Transverse colon (tissue), 4 donors: ENCODE measurements around the gene CDC25B. TPM values are rescaled to one million over a fixed set of nuclear protein-coding genes. Genes with fewer than 3 reads are reported as not detected.
A peak's percentile ranks its signal among the peaks of the same experiment; 100 is the strongest.

ENCODE experiments used
- DNase-seq: peaks from one replicate; pipeline ENCODE4 v3.0.0-alpha.2; 2019
- H3K27ac ChIP-seq, 4 donors: fragments of 200-600 bp; sonication (generic); 2 replicates each; pipeline ENCODE4 v1.5.1; 2016 to 2018; ENCODE audit warnings: inconsistent platforms in 4 of 4
- H3K27me3 ChIP-seq: fragments of 200-600 bp; sonication (generic); 2 replicates; pipeline ENCODE4 v1.5.1; 2017; ENCODE audit warnings: inconsistent platforms
- H3K36me3 ChIP-seq, 4 donors: fragments of 200-600 bp; sonication (generic); 2 replicates each; pipeline ENCODE4 v1.5.1; 2017 to 2019; ENCODE audit warnings: inconsistent platforms in 4 of 4
- H3K4me1 ChIP-seq, 4 donors: fragments of 200-600 bp; sonication (generic); 2 replicates each; pipeline ENCODE4 v1.5.1; 2017 to 2020; ENCODE audit warnings: inconsistent platforms in 4 of 4
- H3K4me3 ChIP-seq, 4 donors: fragments of 200-600 bp; sonication (generic); 1 replicate in 1 of 4; 2 replicates in 3 of 4; pipeline versions ENCODE4 v1.5.1 to v1.6.1; 2017 to 2019; ENCODE audit warnings: inconsistent platforms in 4 of 4
- H3K9me3 ChIP-seq, 2 donors: fragments of 200-600 bp; sonication (generic); 2 replicates each; pipeline ENCODE4 v1.5.1; 2017 to 2019; ENCODE audit warnings: inconsistent platforms in 2 of 2
- CTCF ChIP-seq, 5 experiments: fragments of 200-600 bp in 3 of 5; fragments of 450-650 bp in 2 of 5; sonication (generic) in 3 of 5; IDR thresholded peaks; 1 replicate in 2 of 5; 2 replicates in 3 of 5; pipeline ENCODE4 v1.5.1; 2016 to 2017; ENCODE audit warnings: antibody characterized with exemption in 5 of 5, inconsistent platforms in 3 of 5, mild to moderate bottlenecking in 2 of 5, moderate library complexity in 1 of 5
- EP300 ChIP-seq: sonication (generic); formaldehyde crosslinking; IDR thresholded peaks from one replicate; pipeline ENCODE4 v1.6.1; 2017; ENCODE audit warnings: antibody characterized with exemption, low read depth
- POLR2A ChIP-seq: fragments of 450-650 bp; IDR thresholded peaks from one replicate; pipeline ENCODE4 v1.6.1; 2016; ENCODE audit warnings: antibody characterized with exemption, mild to moderate bottlenecking, moderate library complexity
- POLR2AphosphoS5 ChIP-seq, 3 donors: sonication (generic); formaldehyde crosslinking; IDR thresholded peaks; one replicate each; pipeline ENCODE4 v1.6.1; 2016; ENCODE audit warnings: antibody characterized with exemption in 3 of 3
- WGBS, 2 donors: methylation state at CpG; one replicate each; pipeline ENCODE4 v1.1.5; 2018; ENCODE audit warnings: low coverage in 1 of 2; 5-methylcytosine and 5-hydroxymethylcytosine counted together
- in situ Hi-C, 4 donors: fragments of 200-750 bp; cut with MboI; loops; one replicate each; pipeline versions ENCODE4 v1.15.0 to v1.15.1; 2017; ENCODE audit warnings: low sequenced_read_pairs in 3 of 4, low pct_ligation_motif_present in 1 of 4, low pct_unique_long_range_greater_than_20kb in 1 of 4
- intact Hi-C: fragments of 100-400 bp; cut with DNase I; formaldehyde crosslinking; loops from one replicate; pipeline ENCODE4 v1.15.1; 2023; ENCODE audit warnings: low total_unique reads
- total RNA-seq, 4 donors: library from RNA; depleted of rRNA; stranded (reverse); fragments of >200 nt; gene quantifications; one replicate each; pipeline ENCODE4 v1.1.0, GENCODE V29; 2016

Gene CDC25B
- total RNA-seq, 4 donors from 2014 or later = 14.1 to 89.4 (median 39.5) TPM

DNA sequence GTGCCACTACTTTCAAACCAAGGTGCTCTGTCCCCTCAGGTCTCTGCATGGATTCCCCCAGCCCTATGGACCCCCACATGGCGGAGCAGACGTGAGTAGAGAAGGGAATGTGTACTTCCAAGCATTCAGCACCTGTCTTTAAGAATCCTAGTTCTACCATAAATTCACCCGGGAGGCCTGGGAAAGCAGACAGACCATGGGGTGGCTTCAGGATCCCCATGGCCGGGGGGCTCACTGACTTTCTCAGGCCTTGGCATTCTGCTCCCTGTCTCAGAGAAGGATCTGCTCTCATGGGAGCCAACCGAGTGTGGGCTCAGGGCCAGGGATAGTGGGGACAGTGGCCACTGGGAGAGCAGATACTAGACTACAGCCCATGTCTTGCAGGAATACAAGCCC, 2.3 kb downstream of the CDC25B start:
- peaks cover 18 to 46% (median 40%) of the 10 kb centered on the region in 4 donors for H3K4me1 ChIP-seq
- peak overlapping the region in 1 of 4 donors; percentile 56 for H3K4me3 ChIP-seq
- no peaks in the 10 kb centered on the region for H3K27me3 ChIP-seq
- peaks cover 0 to 12% (median 0%) of the 10 kb centered on the region in 4 donors for H3K36me3 ChIP-seq
- intact Hi-C loops = no loop called here
- WGBS, 2 donors = 33 to 68% methylated on average over 1 to 5 of the region's 5 CpGs
- H3K27ac ChIP-seq = peak overlapping the region; percentile 89 to 97 (median 94)
- H3K9me3 ChIP-seq = no peaks in the 10 kb centered on the region
- in situ Hi-C loops = no loop called here
- TF ChIP-seq EP300 = no peak
- no peak for TF ChIP-seq CTCF (IDR thresholded peaks at IDR 0.05)
- DNase-seq = no peak

- intact Hi-C loops (no loop called here), in situ Hi-C loops (no loop called here)
- no peak for DNase-seq
- Histone ChIP-seq H3K4me3 (no peak overlapping the region), H3K36me3 (peaks cover 0 to 12% (median 0%) of the 10 kb centered on the region in 4 donors), H3K4me1 (peaks cover 18 to 46% (median 40%) of the 10 kb centered on the region in 4 donors), H3K27me3 (no peaks in the 10 kb centered on the region), H3K27ac (peak overlapping the region; percentile 89 to 97 (median 94)), H3K9me3 (no peaks in the 10 kb centered on the region)
- 81 to 100% methylated on average over 2 to 3 of the region's 3 CpGs for WGBS, 2 donors
- TF ChIP-seq POLR2A (no peak), POLR2AphosphoS5 (IDR thresholded peaks at IDR 0.05) (no peak), CTCF (IDR thresholded peaks at IDR 0.05) (no peak), EP300 (no peak)
Measured at GRCh38 chr20:3798908-3799248, 2.8 kb downstream of the CDC25B start.

DNA sequence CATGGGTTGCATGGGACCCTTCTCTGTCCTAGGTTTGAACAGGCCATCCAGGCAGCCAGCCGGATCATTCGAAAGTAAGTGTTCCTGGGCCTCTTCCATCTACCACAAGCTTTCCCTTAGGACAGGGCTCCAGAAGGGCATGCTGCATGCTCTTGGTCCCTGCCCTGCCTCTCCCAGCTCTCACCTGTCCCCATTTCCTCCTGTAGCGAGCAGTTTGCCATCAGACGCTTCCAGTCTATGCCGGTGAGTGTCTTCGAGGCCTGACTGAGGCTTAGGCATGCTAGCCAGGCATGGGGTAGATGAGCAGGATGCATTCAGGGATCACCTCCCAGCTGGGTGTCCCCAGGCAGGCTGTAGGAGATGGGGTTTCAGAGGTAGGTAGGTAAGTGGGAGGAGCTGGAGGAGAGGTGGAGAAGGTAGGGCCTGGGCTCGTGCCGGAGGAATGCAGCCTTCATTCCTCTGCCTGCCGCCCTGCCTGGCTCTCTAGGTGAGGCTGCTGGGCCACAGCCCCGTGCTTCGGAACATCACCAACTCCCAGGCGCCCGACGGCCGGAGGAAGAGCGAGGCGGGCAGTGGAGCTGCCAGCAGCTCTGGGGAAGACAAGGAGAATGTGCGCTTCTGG, 4.3 kb downstream of the CDC25B start:
- intact Hi-C loops = no loop called here
- H3K4me1 ChIP-seq = peaks cover 18 to 51% (median 39%) of the 10 kb centered on the region in 4 donors

DNA sequence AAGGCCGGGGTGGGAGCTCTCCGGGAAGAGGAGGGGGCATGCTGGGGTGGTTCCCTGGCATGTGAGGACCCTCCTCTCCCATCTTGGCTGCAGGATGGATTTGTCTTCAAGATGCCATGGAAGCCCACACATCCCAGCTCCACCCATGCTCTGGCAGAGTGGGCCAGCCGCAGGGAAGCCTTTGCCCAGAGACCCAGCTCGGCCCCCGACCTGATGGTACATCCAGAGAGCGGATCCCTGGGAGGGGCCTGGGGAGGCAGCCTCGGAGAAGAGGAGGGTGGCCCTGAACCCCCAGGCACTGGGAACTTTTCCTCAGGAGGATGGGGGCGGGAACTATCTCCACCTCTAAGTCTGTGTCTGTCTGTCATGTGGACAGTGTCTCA, 4.8 kb downstream of the CDC25B start:
- H3K9me3 ChIP-seq = no peaks in the 10 kb centered on the region
- no peak overlapping the region for H3K27ac ChIP-seq
- no peaks in the 10 kb centered on the region for H3K27me3 ChIP-seq
- H3K4me1 ChIP-seq = peaks cover 22 to 53% (median 44%) of the 10 kb centered on the region in 4 donors
- peaks cover 0 to 12% (median 0%) of the 10 kb centered on the region in 4 donors for H3K36me3 ChIP-seq
- intact Hi-C loops = no loop called here
- DNase-seq = no peak
- in situ Hi-C loops = no loop called here
- no peak for TF ChIP-seq POLR2A
- TF ChIP-seq EP300 = no peak
- no peak for TF ChIP-seq CTCF (IDR thresholded peaks at IDR 0.05)
- TF ChIP-seq POLR2AphosphoS5 (IDR thresholded peaks at IDR 0.05) = no peak
- WGBS, 2 donors = 97% methylated on average over 8 of the region's 8 CpGs; no CpG with 5 or more reads in 1 of the 2 donors
- no peak overlapping the region for H3K4me3 ChIP-seq

More for the DNA sequence above, 4.3 kb downstream of the CDC25B start:
- no peak for TF ChIP-seq CTCF (IDR thresholded peaks at IDR 0.05)
- no peak for TF ChIP-seq EP300
- DNase-seq = no peak
- 79% methylated on average over 18 of the region's 18 CpGs; no CpG with 5 or more reads in 1 of the 2 donors for WGBS, 2 donors
- Histone ChIP-seq H3K27ac (peak overlapping the region; percentile 89 to 97 (median 94)), H3K27me3 (no peaks in the 10 kb centered on the region), H3K9me3 (no peaks in the 10 kb centered on the region), H3K4me3 (no peak overlapping the region), H3K36me3 (peaks cover 0 to 12% (median 0%) of the 10 kb centered on the region in 4 donors)
- in situ Hi-C loops = no loop called here
